SK-N-DZ (cell line): Measurements from ENCODE around the gene LRBA.
A peak's percentile ranks its signal among the peaks of the same experiment; 100 is the strongest.

Experiments
- DNase-seq: peaks from one replicate; pipeline ENCODE4 v3.0.0-alpha.2; 2015; ENCODE audit warnings: low spot score

LRBA gene

DNA sequence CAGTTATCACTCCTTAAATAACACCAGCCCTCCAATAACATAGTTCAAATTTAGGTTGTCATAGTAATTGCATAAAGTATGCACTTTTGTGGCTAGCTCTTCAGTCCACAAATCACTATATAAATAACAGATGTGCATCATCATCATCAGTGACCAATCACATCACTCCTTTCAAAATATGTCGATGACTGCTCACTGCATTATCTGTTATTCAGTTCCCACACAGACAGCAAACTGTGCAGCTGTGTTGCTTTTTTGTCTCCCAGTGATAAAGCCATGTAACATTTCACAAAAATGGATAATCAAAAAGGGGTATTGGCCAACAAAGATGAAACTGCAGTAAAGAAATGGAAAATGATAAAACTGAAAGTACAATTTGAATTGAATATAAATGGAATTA is 731.4 kb downstream of the LRBA start:
- DNase-seq = no peak

DNA sequence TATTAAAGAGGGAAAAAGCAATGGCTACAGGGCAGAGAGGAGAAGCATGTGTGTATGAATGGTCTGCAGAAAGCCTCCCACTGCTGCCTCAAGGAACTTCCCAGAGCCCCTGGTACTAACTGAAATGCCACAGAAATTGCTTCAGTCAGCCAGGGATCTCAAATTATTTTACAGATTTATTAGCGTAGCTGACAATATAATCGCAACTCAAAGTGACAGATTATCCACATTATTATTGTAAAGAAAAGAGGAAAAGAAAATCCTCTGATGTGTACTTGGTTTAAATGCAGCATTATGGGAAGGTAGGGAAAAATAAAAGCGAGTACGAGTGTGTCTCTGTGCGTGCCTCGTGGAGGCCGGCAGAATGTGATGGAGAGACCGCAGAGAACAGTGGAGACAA is 734.1 kb downstream of the LRBA start:
- DNase-seq = no peak

DNA sequence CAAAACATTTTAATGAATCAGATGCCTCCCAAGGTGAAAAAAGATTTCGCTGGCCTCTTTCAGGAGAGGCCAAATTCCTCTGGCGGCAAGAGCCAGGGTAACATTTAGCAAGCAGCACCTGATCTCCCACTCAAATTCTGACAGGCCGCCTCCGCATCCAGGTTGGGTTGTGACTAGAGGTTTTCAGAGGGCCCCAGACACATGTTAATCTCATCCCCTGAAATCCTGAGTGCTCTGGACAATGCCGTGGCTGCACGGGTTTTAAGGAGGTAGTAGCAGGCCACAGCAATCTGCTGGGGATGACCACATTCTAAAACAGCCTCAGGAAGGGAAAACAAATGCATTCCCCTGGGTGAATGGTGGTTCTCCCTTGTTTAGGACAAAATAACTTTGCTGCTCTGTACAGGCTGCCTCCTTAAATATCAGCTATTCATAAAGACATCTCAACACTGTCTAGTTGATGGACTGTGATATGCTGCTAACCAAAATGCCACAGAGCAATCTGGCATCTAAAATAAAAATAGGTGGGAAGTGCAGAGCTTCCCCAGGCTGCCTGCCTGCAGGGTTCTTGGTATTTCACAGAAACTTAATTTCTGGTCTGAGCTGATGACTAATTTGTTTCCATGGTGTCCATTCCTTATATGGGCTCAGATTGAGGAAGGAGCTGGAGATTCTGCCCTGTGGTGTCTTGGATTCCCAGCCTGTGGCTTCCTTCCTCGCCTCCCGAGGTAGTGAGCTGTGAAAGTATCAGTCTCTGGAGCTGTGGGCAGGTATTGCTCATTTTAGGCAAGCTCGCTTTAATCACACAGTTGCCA is 734.8 kb downstream of the LRBA start:
- DNase-seq = no peak

DNA sequence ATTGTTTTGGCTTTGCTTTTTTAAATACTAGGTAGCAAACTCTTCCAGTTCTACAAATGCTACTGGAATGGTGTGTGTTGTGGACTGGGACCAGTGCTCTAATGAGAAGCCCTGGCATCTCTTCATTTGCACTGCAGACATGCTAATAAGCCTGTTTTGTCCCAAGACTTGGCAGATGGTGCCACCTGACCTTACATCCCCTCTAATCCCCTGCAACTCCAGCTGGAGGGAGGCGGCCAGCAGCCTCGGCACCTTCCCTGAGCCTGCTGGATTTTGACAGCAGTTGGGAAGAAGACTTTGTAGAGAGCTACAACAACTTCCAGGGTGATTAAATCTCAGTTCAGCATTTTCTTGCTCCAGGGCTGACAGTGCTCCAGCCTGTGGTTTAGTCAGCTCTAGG is 736.9 kb downstream of the LRBA start:
- DNase-seq = no peak

DNA sequence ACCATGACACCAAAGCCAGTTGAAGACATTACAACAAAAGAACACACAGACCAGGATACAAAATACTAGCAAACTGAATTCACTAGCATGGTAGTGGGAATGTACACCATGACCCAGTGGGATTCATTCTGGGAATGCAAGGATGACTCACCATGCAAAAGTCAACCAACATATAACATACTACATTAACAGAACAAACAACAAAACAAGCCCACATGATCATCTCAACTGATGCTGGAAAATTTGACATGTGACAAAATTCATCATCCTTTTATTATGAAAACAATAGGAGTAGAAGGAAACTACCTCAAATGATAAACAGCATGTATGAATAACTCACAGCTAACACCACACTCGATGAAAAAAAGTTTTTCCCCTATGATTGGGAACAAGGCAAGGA is 746.6 kb downstream of the LRBA start:
- no peak for DNase-seq

DNA sequence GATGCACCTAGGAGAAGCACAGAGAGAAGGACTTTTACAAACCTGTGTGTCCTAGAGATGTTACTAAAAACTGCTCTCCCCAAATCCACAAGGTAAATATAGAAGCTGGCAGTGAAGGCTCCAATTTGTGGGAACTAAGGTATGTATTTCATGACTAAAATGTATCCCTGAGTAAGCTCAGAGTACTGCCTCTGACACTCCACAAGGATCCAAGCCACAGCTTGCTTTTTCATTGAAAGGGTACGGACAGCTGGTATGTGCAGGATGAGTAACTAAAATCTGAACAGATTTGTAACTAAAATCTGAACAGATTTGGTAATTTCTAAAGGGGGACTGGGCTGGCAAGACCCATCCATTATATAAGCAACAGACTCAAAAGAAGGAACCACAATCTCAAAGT is 749.3 kb downstream of the LRBA start:
- no peak for DNase-seq

DNA sequence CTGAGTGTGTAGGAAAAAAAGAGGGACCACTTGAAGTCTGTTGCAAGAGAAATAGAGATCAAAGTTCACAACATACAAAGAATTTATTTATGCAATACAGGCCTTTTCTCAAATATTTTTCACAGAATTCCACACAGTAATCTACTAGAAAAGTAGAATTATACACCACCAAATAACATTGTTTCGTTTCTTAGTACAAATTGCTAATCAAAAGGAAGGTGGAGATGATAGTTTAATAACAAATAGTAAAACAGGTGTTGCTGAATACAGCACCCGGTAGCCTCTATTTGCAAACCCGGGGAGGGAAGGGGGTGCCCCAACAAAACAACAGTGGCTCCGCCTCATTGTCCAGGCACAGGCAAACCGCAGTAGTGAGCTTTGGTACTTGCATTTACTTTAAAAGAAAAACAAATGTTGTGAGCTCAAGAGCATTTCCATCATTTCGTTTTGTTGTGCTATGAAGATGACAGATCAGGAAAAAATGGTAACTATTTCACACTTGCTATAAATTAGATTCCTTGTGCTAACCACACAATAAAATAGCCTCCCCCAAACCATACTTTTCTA is 750.4 kb downstream of the LRBA start:
- DNase-seq = no peak

DNA sequence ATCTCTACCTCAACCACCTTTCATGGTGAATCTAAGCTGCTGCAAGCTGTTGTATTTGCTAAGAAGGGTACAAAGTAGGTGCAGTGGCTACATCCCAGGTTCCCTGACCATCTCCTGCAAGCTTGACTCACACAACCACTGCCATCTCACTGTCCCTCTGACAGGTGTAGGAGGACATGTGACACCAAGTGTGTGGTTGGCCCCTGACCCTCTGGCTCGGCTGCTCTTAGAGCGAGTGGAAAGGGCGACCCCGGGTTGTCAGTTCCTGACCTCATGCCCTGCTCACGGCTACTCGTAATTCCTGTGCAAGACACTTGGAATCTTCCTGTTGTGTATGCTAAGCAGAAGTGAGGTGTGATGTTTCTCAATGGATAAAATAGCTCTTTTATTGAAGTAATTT is 752.5 kb downstream of the LRBA start:
- DNase-seq = no peak

DNA sequence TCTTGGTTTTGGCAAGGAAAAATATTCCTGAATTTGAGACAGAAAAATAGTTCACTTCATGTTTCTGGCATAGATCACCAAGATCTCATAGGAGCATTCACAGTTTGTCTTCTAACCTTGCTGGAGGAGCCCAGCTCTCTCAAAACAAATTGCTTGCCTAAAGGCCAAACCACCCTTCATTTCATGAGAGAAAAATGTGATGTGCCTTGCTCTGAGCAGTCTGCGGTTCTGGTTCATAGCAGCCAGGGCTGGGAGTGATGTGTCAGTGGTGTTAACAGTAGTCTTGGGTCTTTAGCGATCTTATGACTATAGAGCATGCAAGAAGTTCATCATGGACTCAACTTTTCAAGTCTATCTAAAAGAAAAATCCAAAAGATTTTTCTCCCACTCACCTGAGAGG is 753.5 kb downstream of the LRBA start:
- no peak for DNase-seq

DNA sequence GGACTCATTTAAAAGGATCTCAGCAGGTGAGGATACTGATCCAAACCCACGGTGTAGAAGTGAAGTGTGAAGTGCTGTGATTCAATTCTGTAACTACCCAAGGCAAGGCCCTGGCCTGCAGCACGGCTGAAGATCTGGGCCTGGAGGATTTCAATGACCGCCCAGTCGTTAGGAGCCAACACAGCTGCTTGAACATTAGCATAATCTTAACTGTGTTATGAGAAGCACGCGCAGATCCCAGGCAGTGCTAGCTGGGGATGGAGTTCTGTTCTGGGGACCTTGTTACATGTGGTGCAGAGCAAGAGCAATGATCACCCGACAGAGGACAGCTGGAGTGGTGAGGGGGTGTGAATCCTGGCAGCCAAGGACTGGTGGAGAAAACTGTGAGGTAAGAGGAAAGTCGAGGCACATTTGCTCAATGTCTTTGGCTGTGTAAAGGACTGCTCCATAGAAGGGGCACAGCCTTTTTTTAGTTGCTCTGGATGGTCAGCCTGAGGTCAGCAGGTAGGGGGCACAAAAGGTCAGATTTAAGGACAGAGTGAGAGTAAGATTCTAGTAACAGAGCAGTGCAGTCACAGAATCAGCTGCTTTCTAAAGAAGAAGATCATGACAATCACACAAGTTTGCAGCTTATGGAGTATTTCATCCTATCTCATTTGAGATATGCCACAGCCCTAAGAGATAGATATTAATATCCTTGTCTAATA is 755.1 kb downstream of the LRBA start:
- peak; percentile 52 for DNase-seq

DNA sequence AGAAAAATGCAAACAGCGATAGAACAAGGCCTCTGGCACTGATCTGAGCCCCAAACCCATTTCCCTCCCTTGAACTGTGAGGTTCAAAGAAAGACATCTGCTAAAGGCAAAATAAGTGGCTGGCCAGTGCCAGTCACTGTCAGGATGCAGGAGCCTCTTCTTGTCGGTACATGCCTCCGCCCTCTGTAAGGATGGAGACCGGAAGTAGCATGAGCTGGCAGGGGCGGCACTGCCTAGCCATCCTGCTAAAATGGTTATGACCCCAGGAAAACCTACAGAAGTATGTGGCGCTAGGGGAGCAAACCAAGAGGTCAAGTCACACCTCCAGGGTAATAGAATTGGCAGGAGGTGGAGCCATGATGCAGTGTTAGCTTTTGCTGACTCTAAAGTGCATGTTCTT is 756.5 kb downstream of the LRBA start:
- DNase-seq = no peak

DNA sequence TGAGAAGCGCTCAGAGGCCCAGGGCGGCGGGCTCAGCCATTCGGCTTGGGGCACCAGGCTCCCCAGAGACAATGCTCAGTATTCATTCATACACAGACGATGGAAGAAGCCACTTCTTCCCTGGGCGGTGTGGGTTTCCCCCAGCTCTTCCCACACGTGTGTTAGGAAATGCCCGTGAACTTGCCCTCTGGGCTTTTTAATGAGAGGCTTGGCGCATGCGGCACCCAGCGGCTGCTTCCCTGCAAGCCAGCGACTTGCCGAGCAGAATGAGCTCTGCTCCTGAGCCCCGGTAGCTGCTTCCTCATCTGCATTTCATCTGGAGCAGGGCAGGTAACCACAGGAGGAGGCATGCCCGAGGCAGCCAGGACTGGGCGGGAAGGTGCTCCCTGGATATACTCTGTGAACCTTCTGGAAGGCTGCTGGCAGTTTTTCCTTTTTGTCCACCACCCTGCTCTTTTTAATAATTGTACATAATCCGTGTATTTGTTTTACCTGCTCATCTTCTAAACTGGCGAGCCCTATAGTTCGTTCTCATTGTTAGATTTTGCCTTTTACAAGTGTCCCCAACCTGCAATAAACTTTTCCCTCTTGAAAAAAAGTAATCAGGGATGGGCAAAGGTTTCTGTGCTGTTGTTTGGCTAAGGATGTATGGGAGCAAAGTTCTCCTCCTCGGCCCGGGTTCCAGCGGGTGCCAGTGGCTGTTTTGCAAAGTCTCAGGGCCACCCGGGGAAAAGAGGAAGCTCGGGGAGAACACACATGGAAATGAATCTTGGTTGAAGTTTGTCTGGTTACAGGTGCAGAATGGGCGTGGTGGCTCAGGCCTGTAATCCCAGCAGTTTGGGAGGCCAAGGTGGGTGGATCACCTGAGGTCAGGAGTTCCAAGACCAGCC is 758.0 kb downstream of the LRBA start:
- DNase-seq = no peak

DNA sequence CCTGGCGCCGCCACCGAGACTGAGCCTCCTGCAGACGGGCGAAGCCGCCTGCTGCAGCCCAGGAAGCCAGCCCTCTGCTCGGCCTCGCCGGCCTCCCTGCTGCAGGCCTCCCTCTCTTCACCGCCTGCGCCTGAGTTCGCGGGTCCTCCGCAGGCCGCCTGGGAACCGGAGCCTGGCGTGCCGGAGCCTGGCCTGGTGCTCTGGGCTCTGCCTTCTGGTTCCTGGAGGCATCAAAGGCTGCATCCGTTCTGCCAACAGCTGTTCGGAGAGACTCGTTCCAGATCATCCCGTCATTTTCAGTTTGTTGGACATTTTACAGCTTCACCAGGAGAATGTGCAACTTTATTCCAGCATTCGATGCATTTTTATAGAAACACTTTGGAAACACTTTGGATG is 758.9 kb downstream of the LRBA start:
- no peak for DNase-seq

DNA sequence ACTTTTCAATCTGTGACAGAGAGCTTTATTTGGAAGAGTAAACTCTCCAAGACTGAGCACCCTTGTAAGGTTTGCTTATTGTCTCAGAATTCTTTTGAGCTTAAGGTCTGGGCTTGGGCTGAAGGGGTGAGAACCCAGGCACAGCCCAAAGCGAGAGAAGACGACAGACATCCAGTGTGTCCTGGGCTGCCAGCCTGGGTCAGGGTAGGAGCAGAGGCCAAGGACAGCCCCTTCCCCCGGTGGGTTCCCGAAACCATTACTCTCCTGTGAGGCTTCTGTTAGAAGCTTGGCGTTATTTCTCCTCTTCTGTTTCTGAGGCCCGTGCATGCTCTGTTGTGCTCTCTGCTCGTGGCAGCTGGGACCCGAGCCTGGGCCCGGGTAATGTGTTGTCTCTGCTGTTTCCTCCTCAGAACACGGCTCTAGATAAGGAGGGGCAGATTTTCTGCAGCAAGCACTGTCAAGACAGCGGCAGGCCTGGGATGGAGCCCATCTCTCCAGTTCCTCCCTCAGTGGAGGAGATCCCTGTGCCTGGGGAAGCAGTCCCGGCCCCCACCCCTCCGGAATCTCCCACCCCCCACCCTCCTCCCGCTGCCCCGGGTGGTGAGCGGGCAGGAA is 759.4 kb downstream of the LRBA start:
- DNase-seq = no peak

DNA sequence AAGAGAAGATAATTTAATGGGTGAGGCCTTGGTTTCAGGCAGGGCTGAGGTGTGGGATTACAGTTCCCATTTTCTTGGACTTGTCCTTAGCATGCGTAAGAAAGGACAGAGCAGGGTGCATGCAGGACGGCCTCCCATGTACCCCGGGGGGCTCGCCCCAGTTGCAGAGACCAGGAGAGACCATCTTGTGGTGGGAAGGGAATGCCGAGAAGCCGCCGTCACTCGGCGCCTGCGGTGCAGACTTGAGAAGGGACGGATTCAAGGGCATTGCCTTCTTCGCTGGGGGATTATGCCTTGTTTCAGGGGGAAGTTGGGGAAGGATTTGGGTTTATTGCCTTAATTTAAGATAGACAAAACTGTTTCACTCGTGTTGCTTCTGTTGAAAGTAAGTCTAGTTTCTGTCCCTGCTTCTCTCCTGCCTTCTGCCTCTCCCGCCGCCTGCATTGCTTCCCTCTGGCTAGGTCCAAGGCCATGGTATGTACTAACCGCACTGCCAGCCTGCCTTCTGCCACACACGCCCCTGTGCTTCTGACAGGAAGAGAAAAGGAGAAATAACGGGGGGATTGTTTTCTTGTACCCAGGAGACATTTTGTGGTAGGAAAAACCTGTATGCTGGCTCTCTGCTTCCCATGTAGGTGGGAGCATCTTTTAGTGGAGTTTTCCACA is 761.0 kb downstream of the LRBA start:
- DNase-seq = no peak

DNA sequence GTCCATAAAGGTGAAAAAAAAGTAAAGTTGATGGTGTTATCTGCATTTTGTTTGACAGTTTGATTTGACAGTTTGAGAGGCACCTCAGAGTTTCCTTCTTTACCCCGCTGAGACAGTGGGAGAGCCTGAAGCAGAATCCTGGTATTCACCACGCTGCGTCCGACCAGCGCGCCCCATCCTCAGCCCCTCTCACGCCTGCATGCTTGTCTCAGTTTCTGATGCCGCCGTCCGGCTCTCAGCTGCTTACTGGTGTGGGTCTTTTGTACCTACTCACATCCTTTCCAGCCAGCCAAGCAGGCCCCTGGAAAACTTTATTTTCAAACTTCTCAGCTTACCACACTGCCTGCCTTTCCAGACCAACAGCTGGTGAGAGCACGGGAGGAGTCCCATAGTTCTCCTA is 761.7 kb downstream of the LRBA start:
- no peak for DNase-seq

DNA sequence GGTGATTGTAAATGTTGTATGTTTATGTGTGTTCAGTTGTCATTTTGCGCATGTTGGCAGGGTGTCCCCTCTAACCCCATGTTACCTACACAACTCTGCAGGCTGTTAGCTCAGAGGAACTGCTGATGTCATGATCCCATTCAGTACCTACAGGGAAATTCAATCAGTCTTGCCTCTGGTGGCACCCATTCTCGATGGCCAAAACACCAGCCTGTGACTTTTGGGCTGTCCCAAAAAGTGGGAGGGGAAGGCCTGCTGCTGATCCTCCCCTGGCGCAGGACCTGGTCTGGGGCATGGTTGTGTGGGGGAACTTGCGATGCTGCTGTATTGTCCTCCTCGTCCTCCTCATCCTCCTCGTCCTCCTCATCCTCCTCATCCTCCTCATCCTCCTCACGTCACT is 762.3 kb downstream of the LRBA start:
- no peak for DNase-seq

DNA sequence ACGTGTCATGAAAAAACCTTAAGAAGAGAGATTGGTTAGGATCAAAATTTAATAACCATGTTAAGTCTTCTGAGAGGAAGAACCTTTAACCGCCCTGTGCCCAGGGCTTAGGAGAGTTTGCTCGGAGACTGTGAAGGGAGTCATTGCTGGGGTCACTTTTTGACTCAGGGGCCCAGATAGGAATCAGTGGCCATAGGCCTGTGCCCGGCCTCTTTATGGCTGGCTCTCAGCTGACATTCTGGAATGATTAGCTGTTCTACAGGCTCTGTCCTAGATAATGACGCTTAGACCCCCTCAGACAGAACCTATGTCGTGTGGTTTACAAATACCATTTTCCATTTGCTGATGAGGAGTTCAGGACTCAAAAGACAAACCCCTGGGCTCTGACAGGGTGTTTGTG is 762.8 kb downstream of the LRBA start:
- DNase-seq = no peak

DNA sequence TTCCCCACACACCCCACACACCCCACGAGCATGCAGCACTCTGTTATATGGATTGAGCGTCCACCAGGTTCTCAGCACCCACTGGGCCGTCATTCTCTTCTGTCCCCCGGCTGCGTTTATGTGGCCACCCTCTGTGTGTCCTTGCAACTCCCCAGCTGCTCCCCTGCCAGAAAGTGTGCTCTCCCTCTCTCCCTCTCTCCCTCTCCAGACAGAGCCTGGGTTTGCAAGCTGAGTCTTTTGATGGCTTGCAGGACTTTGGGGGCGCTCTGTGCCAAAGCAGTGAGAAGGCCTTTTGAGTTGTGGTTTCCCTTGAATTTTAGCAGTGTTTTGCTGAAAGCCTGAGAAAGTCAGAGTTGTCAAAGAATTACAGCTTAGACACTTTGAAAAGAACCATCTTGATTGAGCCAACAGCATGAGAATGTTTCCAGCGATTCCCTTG is 763.3 kb downstream of the LRBA start:
- no peak for DNase-seq

DNA sequence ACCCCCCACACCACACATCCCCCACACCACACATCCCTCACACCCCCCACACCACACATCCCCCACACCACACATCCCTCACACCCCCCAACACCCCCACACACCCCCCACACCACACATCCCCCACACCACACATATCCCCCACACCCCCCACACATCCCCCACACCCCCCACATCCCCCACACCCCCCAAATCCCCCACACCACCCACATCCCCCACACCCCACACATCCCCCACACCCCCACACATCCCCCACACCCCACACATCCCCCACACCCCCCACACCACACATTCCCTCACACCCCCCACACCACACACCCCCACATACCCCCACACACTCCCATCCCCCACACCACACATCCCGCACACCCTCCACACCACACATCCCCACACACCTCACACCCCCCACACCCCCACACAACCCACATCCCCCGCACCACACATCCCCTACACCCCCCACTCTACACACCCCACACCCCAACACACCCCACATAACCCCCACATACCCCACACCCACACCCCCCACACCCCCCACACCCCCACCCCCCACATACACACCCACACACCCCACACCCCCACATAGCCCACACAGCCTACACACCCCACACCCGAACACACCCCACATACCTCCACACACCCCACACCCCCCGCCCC is 764.0 kb downstream of the LRBA start:
- DNase-seq = no peak
